Endothelial cell of umbilical vein (primary cell): ENCODE results near the gene CYREN. TPM values are rescaled to one million over a fixed set of nuclear protein-coding genes. Genes with fewer than 3 reads are reported as not detected.

ENCODE experiments used
- BruUV-seq: library from RNA; stranded (reverse); fragments of 400-500 nt; replicated peaks from 2 replicates; lab custom pipeline; 2021; lab: Mats Ljungman, UMichigan
- CTCF ChIA-PET: fragments of 300-600, 350-600 bp; sonication (Branson Sonifier 250); formaldehyde crosslinking; loops from one replicate; lab custom pipeline; 2021; ENCODE audit warnings: antibody characterized with exemption, inconsistent platforms; lab: Charles Lee
- POLR2A ChIA-PET: fragments of 300-600, 350-600 bp; sonication (Branson Sonifier 250); formaldehyde crosslinking; loops from one replicate; lab custom pipeline; 2021; ENCODE audit warnings: antibody characterized with exemption, inconsistent platforms; lab: Charles Lee
- DNase-seq: peaks from one replicate; pipeline ENCODE4 v3.0.0-alpha.2; 2011; ENCODE audit warnings: low read depth, low spot score
- FAIRE-seq: peaks from 2 replicates; lab custom pipeline; 2011; peaks lifted over from hg19 to GRCh38; lab: Jason Lieb, UNC
- H2AFZ ChIP-seq: 2 replicates; pipeline ENCODE4 v1.6.0; 2012; ENCODE audit warnings: low read depth, low read length, control low read depth, inconsistent platforms
- H3K27ac ChIP-seq: 2 replicates; pipeline ENCODE4 v1.5.1; 2011; ENCODE audit warnings: low read depth, mild to moderate bottlenecking, control low read depth, low read length, moderate library complexity; ENCODE audit not compliant: insufficient read depth
- H3K27me3 ChIP-seq, 2 experiments: 2 replicates each; pipeline versions ENCODE4 v1.6.0 to v1.6.1; 2011; ENCODE audit warnings: low read length in 2 of 2, mixed read lengths in 1 of 2; ENCODE audit not compliant: control insufficient read depth in 2 of 2, insufficient read depth in 2 of 2
- H3K36me3 ChIP-seq, 2 experiments: 2 replicates in 1 of 2; 3 replicates in 1 of 2; pipeline ENCODE4 v1.5.1; 2011; ENCODE audit warnings: low read length in 2 of 2, mild to moderate bottlenecking in 1 of 2, moderate library complexity in 1 of 2; ENCODE audit not compliant: control insufficient read depth in 2 of 2, insufficient read depth in 2 of 2; ENCODE audit errors: extremely low read depth in 1 of 2
- H3K4me1 ChIP-seq: 3 replicates; pipeline ENCODE4 v1.5.1; 2011; ENCODE audit warnings: mild to moderate bottlenecking, low read length; ENCODE audit not compliant: control insufficient read depth, insufficient read depth; ENCODE audit errors: extremely low read depth
- H3K4me2 ChIP-seq: 2 replicates; pipeline ENCODE4 v1.6.1; 2011; ENCODE audit warnings: low read length, control low read depth, mixed read lengths; ENCODE audit not compliant: insufficient read depth
- H3K4me3 ChIP-seq, 3 experiments: fragments of 200-600 bp in 1 of 3; sonication (generic), shearing (Covaris generic) in 1 of 3; replicated peaks in 1 of 3; 2 replicates each; pipeline ENCODE4 v1.5.1; 2011 to 2016; ENCODE audit warnings: control low read depth in 3 of 3, low read length in 3 of 3, mild to moderate bottlenecking in 2 of 3, inconsistent platforms in 1 of 3, low read depth in 1 of 3, moderate library complexity in 1 of 3; ENCODE audit not compliant: insufficient read depth in 1 of 3
- H3K79me2 ChIP-seq: 2 replicates; pipeline ENCODE4 v1.6.0; 2012; ENCODE audit warnings: low read length, inconsistent platforms; ENCODE audit not compliant: control insufficient read depth, insufficient read depth
- H3K9ac ChIP-seq: replicated peaks from 2 replicates; pipeline ENCODE3; 2011; ENCODE audit warnings: low read length, control low read depth; ENCODE audit not compliant: insufficient read depth; ENCODE audit errors: extremely low read depth
- H3K9me1 ChIP-seq: replicated peaks from 3 replicates; pipeline ENCODE4 v1.6.0; 2011; ENCODE audit warnings: mild to moderate bottlenecking, low read length; ENCODE audit not compliant: control insufficient read depth, insufficient read depth; ENCODE audit errors: extremely low read depth
- H3K9me3 ChIP-seq: replicated peaks from 2 replicates; pipeline ENCODE4 v1.5.1; 2012; ENCODE audit warnings: low read length, inconsistent platforms; ENCODE audit not compliant: control insufficient read depth, insufficient read depth
- H4K20me1 ChIP-seq: replicated peaks from 2 replicates; pipeline ENCODE3; 2011; ENCODE audit warnings: mild to moderate bottlenecking, low read length; ENCODE audit not compliant: control insufficient read depth, insufficient read depth; ENCODE audit errors: extremely low read depth
- CTCF ChIP-seq, 2 donors: IDR thresholded peaks; 1 replicate in 1 of 2; 2 replicates in 1 of 2; pipeline ENCODE4 v1.5.1; 2011; ENCODE audit warnings: low read length in 2 of 2, mild to moderate bottlenecking in 2 of 2, moderate library complexity in 2 of 2, control low read depth in 1 of 2, inconsistent platforms in 1 of 2, low read depth in 1 of 2; ENCODE audit not compliant: insufficient read depth in 1 of 2; ENCODE audit errors: extremely low read depth in 1 of 2
- EZH2 ChIP-seq: IDR thresholded peaks from 2 replicates; pipeline ENCODE4 v1.6.1; 2012; ENCODE audit warnings: borderline replicate concordance, low read depth, mild to moderate bottlenecking, moderate library complexity, low read length, inconsistent platforms; ENCODE audit not compliant: severe bottlenecking
- FOS ChIP-seq: IDR thresholded peaks from 2 replicates; pipeline ENCODE4 v1.6.1; 2011; ENCODE audit warnings: mild to moderate bottlenecking, low read length, moderate library complexity, borderline replicate concordance; ENCODE audit not compliant: insufficient read depth
- GATA2 ChIP-seq: IDR thresholded peaks from 2 replicates; pipeline ENCODE4 v1.7.0; 2011; ENCODE audit warnings: low read depth, mild to moderate bottlenecking, moderate library complexity, mixed read lengths, low read length; ENCODE audit not compliant: insufficient read length, insufficient read depth
- JUN ChIP-seq: IDR thresholded peaks from 2 replicates; pipeline ENCODE4 v1.6.1; 2011; ENCODE audit warnings: borderline replicate concordance, low read depth; ENCODE audit not compliant: insufficient read length, insufficient read depth
- MAX ChIP-seq: IDR thresholded peaks from 2 replicates; pipeline ENCODE4 v1.6.1; 2011; ENCODE audit not compliant: insufficient read depth, insufficient read length
- MYC ChIP-seq: IDR thresholded peaks from one replicate; pipeline ENCODE4 v1.6.1; 2011; ENCODE audit warnings: mild to moderate bottlenecking, low read depth, low read length
- POLR2A ChIP-seq: IDR thresholded peaks from 2 replicates; pipeline ENCODE4 v1.6.1; 2012; ENCODE audit warnings: low read depth, mild to moderate bottlenecking, control low read depth, low read length
- POLR2AphosphoS5 ChIP-seq: IDR thresholded peaks from 2 replicates; pipeline ENCODE4 v1.6.1; 2012; ENCODE audit warnings: low read depth, mild to moderate bottlenecking, control low read depth, low read length, moderate library complexity; ENCODE audit not compliant: insufficient read depth
- dilution Hi-C: fragments of 300-500 bp; cut with MboI; formaldehyde crosslinking; loops from one replicate; pipeline ENCODE4 v1.15.0; 2019; ENCODE audit warnings: low sequenced_read_pairs; ENCODE audit not compliant: extremely low pct_ligation_motif_present
- intact Hi-C: fragments of 100-400 bp; cut with micrococcal nuclease; formaldehyde crosslinking; loops from one replicate; pipeline ENCODE4 v1.10.0; 2022
- polyA plus RNA-seq, 4 experiments: library from polyadenylated mRNA; depleted of rRNA in 3 of 4; stranded (reverse) in 3 of 4; unstranded in 1 of 4; fragments of >200 nt; gene quantifications; 2 replicates each; pipeline versions ENCODE4 v1.2.1 to v1.2.3, GENCODE V29; 2011 to 2012; ENCODE audit warnings: missing spikeins in 1 of 4
- total RNA-seq: library from RNA; stranded (reverse); gene quantifications from 2 replicates; pipeline ENCODE4 v1.2.3, GENCODE V29; 2021

The CYREN gene
- total and polyA plus RNA-seq, 2 donors (not counting 3 experiments of a cell fraction or from before 2014, with no cell fraction given) = 19.1 to 30.8 TPM

GRCh38 chr7:135158874-135159273, 11.6 kb downstream of the CYREN start:
- BruUV-seq = no TSS peak
- Histone ChIP-seq H3K27me3 (no peaks in the 10 kb centered on the region), H3K4me1 (peaks cover 33% of the 10 kb centered on the region), H3K9me3 (no peaks in the 10 kb centered on the region), H3K9me1 (no peaks in the 10 kb centered on the region), H3K4me2 (no peak overlapping the region), H4K20me1 (no peaks in the 10 kb centered on the region), H3K36me3 (no peaks in the 10 kb centered on the region), H3K27ac (no peak overlapping the region), H3K79me2 (no peaks in the 10 kb centered on the region), H3K9ac (no peak overlapping the region), H3K4me3 (no peak overlapping the region), H2AFZ (no peak overlapping the region)
- DNase-seq (no peak), FAIRE-seq (no peak)
- ChIA-PET POLR2A (no interaction called here), CTCF (interaction anchor here (2.5 to 2.8 kb wide), 2 partner anchors 12 to 172 kb away, joined by 12 to 19 read pairs; partner anchors contain the start of genes AGBL3 and TMEM140)
- dilution Hi-C loops = no loop called here
- no peak for TF ChIP-seq CTCF (IDR thresholded peaks at IDR 0.05; ENCODE audit: extremely low read depth in 1 of 2, insufficient read depth in 1 of 2, low read depth in 1 of 2, low read length in 2 of 2)
- intact Hi-C loops = no loop called here

- intact Hi-C loops (no loop called here), dilution Hi-C loops (no loop called here)
- BruUV-seq = no TSS peak
- CTCF ChIA-PET = interaction anchor here (1.0 to 1.1 kb wide), 2 partner anchors 9 to 10 kb away, joined by 3 read pairs; partner anchors contain the start of gene TMEM140
- no peak overlapping the region for H3K27ac ChIP-seq
- H3K9me1 ChIP-seq = no peaks in the 10 kb centered on the region
- peaks cover 33% of the 10 kb centered on the region for H3K4me1 ChIP-seq
- no peaks in the 10 kb centered on the region for H3K36me3 ChIP-seq
- TF ChIP-seq FOS (no peak), JUN (no peak), EZH2 (no peak), GATA2 (no peak), POLR2AphosphoS5 (no peak), MAX (no peak), POLR2A (no peak), CTCF (IDR thresholded peaks at IDR 0.05; ENCODE audit: extremely low read depth in 1 of 2, insufficient read depth in 1 of 2, low read depth in 1 of 2, low read length in 2 of 2) (no peak), MYC (no peak)
- FAIRE-seq (no peak), DNase-seq (no peak)
- no peak overlapping the region for H2AFZ ChIP-seq
- POLR2A ChIA-PET = no interaction called here
- H3K79me2 ChIP-seq = no peaks in the 10 kb centered on the region
- H3K27me3 ChIP-seq = no peaks in the 10 kb centered on the region
- H3K9ac ChIP-seq = no peak overlapping the region
- H3K9me3 ChIP-seq = no peaks in the 10 kb centered on the region
- H3K4me3 ChIP-seq = no peak overlapping the region
- no peak overlapping the region for H3K4me2 ChIP-seq
- H4K20me1 ChIP-seq = no peaks in the 10 kb centered on the region
Observed at GRCh38 chr7:135158141-135158655, 12.3 kb downstream of the CYREN start.
